Colonic mucosa (tissue), 4 donors: ENCODE data around the gene PKLR. TPM values are rescaled to one million over a fixed set of nuclear protein-coding genes. Genes with fewer than 3 reads are reported as not detected.

Experiments used
- DNase-seq: peaks from one replicate; pipeline ENCODE4 v3.0.0-alpha.2; 2020
- H3K27ac ChIP-seq: fragments of 200-600 bp; one replicate; pipeline ENCODE4 v1.8.0; 2021
- H3K27me3 ChIP-seq: fragments of 200-600 bp; one replicate; pipeline ENCODE4 v1.8.0; 2021
- H3K36me3 ChIP-seq: fragments of 200-600 bp; one replicate; pipeline ENCODE4 v1.8.0; 2021
- H3K4me1 ChIP-seq: fragments of 200-600 bp; one replicate; pipeline ENCODE4 v1.8.0; 2021; ENCODE audit warnings: mild to moderate bottlenecking
- H3K4me3 ChIP-seq: fragments of 200-600 bp; one replicate; pipeline ENCODE4 v1.8.0; 2021
- H3K9ac ChIP-seq, 2 donors: one replicate each; pipeline ENCODE4 v1.7.0; 2013; ENCODE audit warnings: control low read depth in 2 of 2, low read depth in 2 of 2, low read length in 2 of 2
- H3K9me3 ChIP-seq: fragments of 200-600 bp; one replicate; pipeline ENCODE4 v1.8.0; 2021
- CTCF ChIP-seq: fragments of 200-600 bp; IDR thresholded peaks from one replicate; pipeline ENCODE4 v1.8.0; 2022; ENCODE audit warnings: antibody characterized with exemption, mild to moderate bottlenecking
- intact Hi-C: fragments of 100-400 bp; cut with DNase I; formaldehyde crosslinking; loops from one replicate; pipeline ENCODE4 v1.14.1; 2022
- total RNA-seq, 2 donors: library from RNA; stranded (reverse); fragmentation: NEBNext Ultra II Directional in 1 of 2; extraction: Animal tissue kit (Norgen Biotek cat#: 25700) in 1 of 2; gene quantifications; one replicate each; pipeline ENCODE4 v1.2.1, GENCODE V29; 2021
- donor health status: healthy.
- donor health status: DM: no; HTN: no; CAD: no.
- donor health status: DM: no; HTN: no; CAD: no.

PKLR gene
- total RNA-seq, 2 donors from 2014 or later, result 1.6 to 2.9 TPM

GRCh38 chr1:155327981-155328380 is 26.7 kb upstream of the PKLR start:
- intact Hi-C loops, result no loop called here
- no peaks in the 10 kb centered on the region for H3K36me3 ChIP-seq
- H3K9ac ChIP-seq, result no peak overlapping the region

GRCh38 chr1:155326631-155327037 is 25.4 kb upstream of the PKLR start:
- Histone ChIP-seq H3K27ac (no peak overlapping the region), H3K36me3 (no peaks in the 10 kb centered on the region), H3K4me3 (no peak overlapping the region), H3K9me3 (no peaks in the 10 kb centered on the region), H3K4me1 (peaks cover 15% of the 10 kb centered on the region), H3K9ac (no peak overlapping the region), H3K27me3 (no peaks in the 10 kb centered on the region)
- intact Hi-C loops, result no loop called here
- DNase-seq, result no peak
- TF ChIP-seq CTCF, result no peak

More at GRCh38 chr1:155327981-155328380, 26.7 kb upstream of the PKLR start:
- Histone ChIP-seq H3K27me3 (no peaks in the 10 kb centered on the region), H3K4me3 (no peak overlapping the region), H3K9me3 (no peaks in the 10 kb centered on the region), H3K4me1 (peaks cover 7% of the 10 kb centered on the region), H3K27ac (no peak overlapping the region)
- TF ChIP-seq CTCF, result no peak
- no peak for DNase-seq

GRCh38 chr1:155326020-155326526 is 24.8 kb upstream of the PKLR start:
- Histone ChIP-seq H3K27me3 (no peaks in the 10 kb centered on the region), H3K4me1 (peaks cover 20% of the 10 kb centered on the region), H3K9me3 (no peaks in the 10 kb centered on the region), H3K27ac (no peak overlapping the region), H3K4me3 (peak overlapping the region; percentile 83), H3K9ac (peak overlapping the region in 1 of 2 donors; percentile 86), H3K36me3 (no peaks in the 10 kb centered on the region)
- no peak for DNase-seq
- intact Hi-C loops, result no loop called here
- no peak for TF ChIP-seq CTCF

- H3K36me3 ChIP-seq, result no peaks in the 10 kb centered on the region
- peak overlapping the region; percentile 70 to 86 for H3K9ac ChIP-seq
- peak overlapping the region; percentile 83 for H3K4me3 ChIP-seq
- H3K27me3 ChIP-seq, result no peaks in the 10 kb centered on the region
- intact Hi-C loops, result no loop called here
- no peak for TF ChIP-seq CTCF
- no peaks in the 10 kb centered on the region for H3K9me3 ChIP-seq
- peaks cover 20% of the 10 kb centered on the region for H3K4me1 ChIP-seq
- H3K27ac ChIP-seq, result peak overlapping the region; percentile 96
- no peak for DNase-seq
These were observed 24.3 kb upstream of the PKLR start for GRCh38 chr1:155325603-155325893.

GRCh38 chr1:155324717-155325602 is 23.7 kb upstream of the PKLR start:
- Histone ChIP-seq H3K27me3 (no peaks in the 10 kb centered on the region), H3K36me3 (no peaks in the 10 kb centered on the region), H3K4me3 (peak overlapping the region; percentile 83), H3K9ac (peak overlapping the region; percentile 70 to 86), H3K9me3 (no peaks in the 10 kb centered on the region), H3K27ac (peak overlapping the region; percentile 96), H3K4me1 (peaks cover 20% of the 10 kb centered on the region)
- peak; percentile 80 for DNase-seq
- no peak for TF ChIP-seq CTCF
- intact Hi-C loops, result loop anchor here (5.0 kb wide), 2 partner anchors 48 to 73 kb away; partner anchors contain the start of gene HCN3
